ENCODE data around the gene GPR37. TPM values are rescaled to one million over a fixed set of nuclear protein-coding genes. Genes with fewer than 3 reads are reported as not detected.
A peak's percentile ranks its signal among the peaks of the same experiment; 100 is the strongest.

GPR37 gene
- total RNA-seq, 1 donor from 2014 or later: not detected

DNA sequence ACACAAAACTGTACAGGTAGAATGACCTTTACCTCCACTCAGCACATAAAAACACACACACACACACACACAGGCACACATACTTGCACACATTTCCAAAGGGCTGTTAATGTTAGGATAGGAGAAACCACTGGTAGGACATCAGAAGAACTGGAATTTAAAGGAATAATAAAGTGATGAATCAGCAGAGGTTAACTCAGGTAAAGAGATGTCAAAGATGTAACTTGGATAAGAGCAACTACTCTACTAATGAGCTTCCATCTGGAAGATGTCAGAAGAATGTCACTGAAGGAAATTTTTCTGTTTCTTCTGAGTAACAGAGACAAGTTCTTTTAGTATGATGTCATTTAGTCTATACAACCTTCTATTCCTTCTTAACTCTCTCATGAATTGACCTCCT, 26.4 kb upstream of the GPR37 start:
- Histone ChIP-seq H3K27me3 (no peaks in the 10 kb centered on the region), H3K27ac (no peak overlapping the region), H3K4me1 (no peaks in the 10 kb centered on the region), H3K4me3 (no peak overlapping the region), H3K36me3 (no peaks in the 10 kb centered on the region), H3K9me3 (no peaks in the 10 kb centered on the region)
- intact Hi-C loops (cut with DNase I): no loop called here
- TF ChIP-seq, protein P1, sequence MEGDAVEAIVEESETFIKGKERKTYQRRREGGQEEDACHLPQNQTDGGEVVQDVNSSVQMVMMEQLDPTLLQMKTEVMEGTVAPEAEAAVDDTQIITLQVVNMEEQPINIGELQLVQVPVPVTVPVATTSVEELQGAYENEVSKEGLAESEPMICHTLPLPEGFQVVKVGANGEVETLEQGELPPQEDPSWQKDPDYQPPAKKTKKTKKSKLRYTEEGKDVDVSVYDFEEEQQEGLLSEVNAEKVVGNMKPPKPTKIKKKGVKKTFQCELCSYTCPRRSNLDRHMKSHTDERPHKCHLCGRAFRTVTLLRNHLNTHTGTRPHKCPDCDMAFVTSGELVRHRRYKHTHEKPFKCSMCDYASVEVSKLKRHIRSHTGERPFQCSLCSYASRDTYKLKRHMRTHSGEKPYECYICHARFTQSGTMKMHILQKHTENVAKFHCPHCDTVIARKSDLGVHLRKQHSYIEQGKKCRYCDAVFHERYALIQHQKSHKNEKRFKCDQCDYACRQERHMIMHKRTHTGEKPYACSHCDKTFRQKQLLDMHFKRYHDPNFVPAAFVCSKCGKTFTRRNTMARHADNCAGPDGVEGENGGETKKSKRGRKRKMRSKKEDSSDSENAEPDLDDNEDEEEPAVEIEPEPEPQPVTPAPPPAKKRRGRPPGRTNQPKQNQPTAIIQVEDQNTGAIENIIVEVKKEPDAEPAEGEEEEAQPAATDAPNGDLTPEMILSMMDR (IDR thresholded peaks at IDR 0.05): no peak
- no peak for DNase-seq (ENCODE audit: low spot score in 2 of 2)

DNA sequence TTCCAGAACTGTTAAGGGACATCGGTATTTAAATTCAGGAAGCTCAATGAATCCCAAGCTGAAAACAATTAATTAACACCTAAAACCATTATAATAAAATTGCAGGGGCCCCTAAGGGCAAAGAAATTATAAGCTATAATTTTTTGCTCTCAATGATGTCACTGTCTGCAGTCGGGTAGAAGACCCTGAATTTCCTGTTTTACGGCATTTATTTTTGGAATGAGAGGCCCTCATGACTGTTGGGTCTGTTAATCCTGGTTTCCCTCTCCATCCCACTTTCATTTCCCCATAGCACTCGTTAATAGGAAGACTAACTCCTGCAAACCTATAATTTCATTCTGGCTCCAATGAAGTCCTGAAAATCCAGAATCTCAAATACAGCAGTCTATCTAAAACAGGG, 25.8 kb upstream of the GPR37 start:
- Histone ChIP-seq H3K9me3 (no peaks in the 10 kb centered on the region), H3K27ac (no peak overlapping the region), H3K4me1 (no peaks in the 10 kb centered on the region), H3K4me3 (peak overlapping the region in 1 of 2 donors; percentile 61), H3K27me3 (no peaks in the 10 kb centered on the region), H3K36me3 (no peaks in the 10 kb centered on the region)
- DNase-seq (ENCODE audit: low spot score in 2 of 2): no peak
- intact Hi-C loops (cut with DNase I): no loop called here
- TF ChIP-seq, protein P1 (IDR thresholded peaks at IDR 0.05): no peak

- no peaks in the 10 kb centered on the region for H3K9me3 ChIP-seq
- no peaks in the 10 kb centered on the region for H3K4me1 ChIP-seq
- no peak for DNase-seq (ENCODE audit: low spot score in 2 of 2)
- H3K36me3 ChIP-seq: no peaks in the 10 kb centered on the region
- intact Hi-C loops (cut with DNase I): no loop called here
- H3K4me3 ChIP-seq: peak overlapping the region; percentile 35 to 61
- H3K27ac ChIP-seq: no peak overlapping the region
- H3K27me3 ChIP-seq: no peaks in the 10 kb centered on the region
- TF ChIP-seq, protein P1 (IDR thresholded peaks at IDR 0.05): no peak
Observed at GRCh38 chr7:124790645-124791044, 25.1 kb upstream of the GPR37 start.

DNA sequence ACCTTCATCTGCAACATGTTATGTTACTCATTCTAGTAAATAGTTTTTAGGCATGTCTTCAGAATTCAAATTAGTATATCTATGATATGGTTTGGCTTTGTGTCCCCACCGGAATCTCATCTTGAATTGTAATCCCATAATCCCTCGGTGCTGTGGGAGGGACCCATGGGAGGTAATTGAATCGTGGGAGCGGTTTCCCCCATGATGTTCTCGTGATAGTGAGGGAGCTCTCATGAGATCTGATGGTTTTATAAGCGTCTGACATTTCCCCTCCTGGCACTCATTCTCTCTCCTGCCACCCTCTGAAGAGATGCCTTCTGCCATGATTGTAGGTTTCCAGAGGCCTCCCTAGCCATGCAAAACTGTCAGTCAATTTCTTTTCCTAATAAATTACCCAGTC, 20.4 kb upstream of the GPR37 start:
- H3K27me3 ChIP-seq: no peaks in the 10 kb centered on the region
- intact Hi-C loops (cut with DNase I): loop anchor here (10.0 kb wide), 1 partner anchor 631 kb away; no protein-coding TSS in a partner anchor
- no peak overlapping the region for H3K4me3 ChIP-seq
- H3K36me3 ChIP-seq: no peaks in the 10 kb centered on the region
- no peak for DNase-seq (ENCODE audit: low spot score in 2 of 2)
- TF ChIP-seq, protein P1 (IDR thresholded peaks at IDR 0.05): no peak
- no peak overlapping the region for H3K27ac ChIP-seq
- no peaks in the 10 kb centered on the region for H3K9me3 ChIP-seq
- no peaks in the 10 kb centered on the region for H3K4me1 ChIP-seq

- H3K27me3 ChIP-seq: no peaks in the 10 kb centered on the region
- H3K27ac ChIP-seq: no peak overlapping the region
- no peak for DNase-seq (ENCODE audit: low spot score in 2 of 2)
- TF ChIP-seq, protein P1 (IDR thresholded peaks at IDR 0.05): peak; percentile 21 to 77 (median 74)
- H3K4me1 ChIP-seq: no peaks in the 10 kb centered on the region
- no peaks in the 10 kb centered on the region for H3K36me3 ChIP-seq
- intact Hi-C loops (cut with DNase I): loop anchor here (10.0 kb wide), 1 partner anchor 630 kb away; no protein-coding TSS in a partner anchor
- H3K9me3 ChIP-seq: no peaks in the 10 kb centered on the region
- no peak overlapping the region for H3K4me3 ChIP-seq
Observed at GRCh38 chr7:124784879-124785818, 19.6 kb upstream of the GPR37 start.

Measured in ascending aorta (tissue), 2 donors.